ENCODE measurements around the gene CMTR1. TPM values are rescaled to one million over a fixed set of nuclear protein-coding genes. Genes with fewer than 3 reads are reported as not detected.

The CMTR1 gene
- total RNA-seq, 3 donors from 2014 or later = 31.4 to 35.7 (median 32.4) TPM

- Histone ChIP-seq H3K27ac (no peak overlapping the region), H3K4me3 (no peak overlapping the region), H3K27me3 (no peaks in the 10 kb centered on the region), H3K4me1 (no peaks in the 10 kb centered on the region), H3K9me3 (no peaks in the 10 kb centered on the region), H3K36me3 (no peaks in the 10 kb centered on the region)
- DNase-seq (ENCODE audit: low spot score in 2 of 2) = no peak
- TF ChIP-seq CTCF (IDR thresholded peaks at IDR 0.05) (no peak), POLR2A (IDR thresholded peaks at IDR 0.05) (no peak), POLR2AphosphoS5 (IDR thresholded peaks at IDR 0.05) (no peak)
- intact Hi-C loops (cut with DNase I; ENCODE audit: low total_unique reads) = no loop called here
Observed at GRCh38 chr6:37489697-37490336, 56.8 kb downstream of the CMTR1 start.

DNA sequence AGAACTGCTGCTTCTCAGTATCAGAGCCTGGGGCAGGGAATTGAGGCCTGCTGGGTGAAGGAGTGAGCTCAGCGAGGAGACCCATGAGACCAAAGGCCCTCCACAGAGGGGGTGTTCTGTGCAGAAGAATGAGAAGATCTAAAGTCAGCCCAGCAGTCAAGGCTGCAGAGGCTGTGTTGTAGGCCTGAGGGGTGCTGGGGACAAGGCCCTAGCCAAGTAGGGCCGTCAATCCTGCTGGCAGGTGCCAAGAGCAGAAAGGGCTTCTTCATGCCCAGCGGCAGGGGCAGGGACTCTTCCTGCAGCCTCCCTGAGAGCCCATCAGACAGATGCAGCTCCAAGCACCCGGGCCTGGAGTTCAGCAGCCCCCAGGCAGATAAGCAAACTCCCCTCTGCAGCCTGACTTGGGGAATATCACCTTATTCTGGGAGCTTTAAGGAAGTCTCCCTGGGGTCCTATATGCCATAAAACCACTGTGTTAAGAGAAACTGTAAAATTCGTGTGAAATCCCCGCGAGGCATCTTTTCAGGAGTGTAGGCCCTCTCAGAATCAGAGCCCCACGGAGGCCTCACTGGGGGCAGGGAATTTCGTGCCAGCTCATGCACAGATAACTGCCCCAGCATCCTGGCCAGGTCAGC is 57.6 kb downstream of the CMTR1 start:
- Histone ChIP-seq H3K27ac (no peak overlapping the region), H3K36me3 (no peaks in the 10 kb centered on the region), H3K4me3 (no peak overlapping the region), H3K4me1 (no peaks in the 10 kb centered on the region), H3K27me3 (no peaks in the 10 kb centered on the region), H3K9me3 (no peaks in the 10 kb centered on the region)
- intact Hi-C loops (cut with DNase I; ENCODE audit: low total_unique reads) = no loop called here
- TF ChIP-seq POLR2A (IDR thresholded peaks at IDR 0.05) (no peak), POLR2AphosphoS5 (IDR thresholded peaks at IDR 0.05) (no peak), CTCF (IDR thresholded peaks at IDR 0.05) (no peak)
- no peak for DNase-seq (ENCODE audit: low spot score in 2 of 2)

GRCh38 chr6:37491171-37491829 is 58.3 kb downstream of the CMTR1 start:
- no peaks in the 10 kb centered on the region for H3K9me3 ChIP-seq
- no peak overlapping the region for H3K4me3 ChIP-seq
- H3K27me3 ChIP-seq = no peaks in the 10 kb centered on the region
- intact Hi-C loops (cut with DNase I; ENCODE audit: low total_unique reads) = no loop called here
- TF ChIP-seq POLR2AphosphoS5 (IDR thresholded peaks at IDR 0.05) (no peak), POLR2A (IDR thresholded peaks at IDR 0.05) (no peak), CTCF (IDR thresholded peaks at IDR 0.05) (no peak)
- H3K36me3 ChIP-seq = no peaks in the 10 kb centered on the region
- no peak for DNase-seq (ENCODE audit: low spot score in 2 of 2)
- no peaks in the 10 kb centered on the region for H3K4me1 ChIP-seq
- no peak overlapping the region for H3K27ac ChIP-seq

DNA sequence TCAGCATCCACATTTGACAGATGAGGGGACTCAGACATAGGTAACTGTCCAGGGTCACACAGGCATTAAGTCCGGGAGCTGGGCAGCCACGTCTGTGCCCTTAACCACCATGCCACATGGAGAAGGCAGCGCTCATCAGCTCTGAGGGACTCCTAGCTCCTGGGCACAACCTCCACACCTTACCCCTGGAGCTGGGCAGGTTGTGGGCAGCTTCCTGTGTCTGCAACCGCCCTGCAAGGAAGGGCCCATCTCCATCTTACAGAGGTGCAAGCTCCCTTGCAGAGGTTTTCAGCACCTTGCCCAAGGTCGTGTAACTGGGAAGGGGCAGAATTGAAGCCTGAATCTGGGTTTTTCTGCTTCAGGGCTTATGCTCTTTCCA is 58.8 kb downstream of the CMTR1 start:
- Histone ChIP-seq H3K4me1 (no peaks in the 10 kb centered on the region), H3K9me3 (no peaks in the 10 kb centered on the region), H3K36me3 (no peaks in the 10 kb centered on the region), H3K4me3 (no peak overlapping the region), H3K27ac (no peak overlapping the region), H3K27me3 (no peaks in the 10 kb centered on the region)
- TF ChIP-seq CTCF (IDR thresholded peaks at IDR 0.05) (no peak), POLR2AphosphoS5 (IDR thresholded peaks at IDR 0.05) (no peak), POLR2A (IDR thresholded peaks at IDR 0.05) (no peak)
- DNase-seq (ENCODE audit: low spot score in 2 of 2) = no peak
- intact Hi-C loops (cut with DNase I; ENCODE audit: low total_unique reads) = no loop called here

Data from breast epithelium (tissue), 4 donors.